Coronary artery (tissue), 2 donors: ENCODE results near the gene NR4A1.

Experiments used
- DNase-seq: peaks from one replicate; pipeline ENCODE4 v3.0.0-alpha.2; 2017; ENCODE audit warnings: low spot score
- H3K27ac ChIP-seq, 2 donors: fragments of 200-600 bp; sonication (generic); one replicate each; pipeline ENCODE4 v1.5.1; 2016 to 2019
- H3K4me3 ChIP-seq: fragments of 200-600 bp; sonication (generic); 2 replicates; pipeline ENCODE4 v1.5.1; 2016; ENCODE audit warnings: mild to moderate bottlenecking, moderate library complexity
- TF ChIP-seq, protein P1 (sequence below): fragments of 200-600 bp; sonication (generic); IDR thresholded peaks from one replicate; pipeline ENCODE4 v1.5.1; 2019; ENCODE audit warnings: antibody characterized with exemption

The NR4A1 gene

DNA sequence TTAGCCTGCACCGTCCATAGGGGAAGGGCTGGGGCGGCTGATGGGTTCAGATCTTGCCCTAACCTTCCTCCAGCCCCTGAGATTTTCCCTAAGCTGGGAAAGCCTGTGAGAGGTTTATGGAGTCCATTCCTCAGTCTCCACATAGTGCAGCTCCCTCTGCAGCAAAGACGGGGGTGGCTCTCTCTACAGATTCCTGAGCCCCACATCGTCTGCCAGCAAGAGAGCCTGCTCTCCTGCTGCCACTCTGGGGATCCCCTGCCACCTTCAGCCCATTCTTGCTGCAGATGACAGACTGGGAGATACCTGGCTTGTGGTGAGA lies 31.4 kb downstream of the NR4A1 start:
- Histone ChIP-seq H3K27ac (peak overlapping the region; percentile 37 to 85), H3K4me3 (peak overlapping the region; percentile 44)
- TF ChIP-seq, protein P1, sequence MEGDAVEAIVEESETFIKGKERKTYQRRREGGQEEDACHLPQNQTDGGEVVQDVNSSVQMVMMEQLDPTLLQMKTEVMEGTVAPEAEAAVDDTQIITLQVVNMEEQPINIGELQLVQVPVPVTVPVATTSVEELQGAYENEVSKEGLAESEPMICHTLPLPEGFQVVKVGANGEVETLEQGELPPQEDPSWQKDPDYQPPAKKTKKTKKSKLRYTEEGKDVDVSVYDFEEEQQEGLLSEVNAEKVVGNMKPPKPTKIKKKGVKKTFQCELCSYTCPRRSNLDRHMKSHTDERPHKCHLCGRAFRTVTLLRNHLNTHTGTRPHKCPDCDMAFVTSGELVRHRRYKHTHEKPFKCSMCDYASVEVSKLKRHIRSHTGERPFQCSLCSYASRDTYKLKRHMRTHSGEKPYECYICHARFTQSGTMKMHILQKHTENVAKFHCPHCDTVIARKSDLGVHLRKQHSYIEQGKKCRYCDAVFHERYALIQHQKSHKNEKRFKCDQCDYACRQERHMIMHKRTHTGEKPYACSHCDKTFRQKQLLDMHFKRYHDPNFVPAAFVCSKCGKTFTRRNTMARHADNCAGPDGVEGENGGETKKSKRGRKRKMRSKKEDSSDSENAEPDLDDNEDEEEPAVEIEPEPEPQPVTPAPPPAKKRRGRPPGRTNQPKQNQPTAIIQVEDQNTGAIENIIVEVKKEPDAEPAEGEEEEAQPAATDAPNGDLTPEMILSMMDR = no peak
- DNase-seq = no peak

DNA sequence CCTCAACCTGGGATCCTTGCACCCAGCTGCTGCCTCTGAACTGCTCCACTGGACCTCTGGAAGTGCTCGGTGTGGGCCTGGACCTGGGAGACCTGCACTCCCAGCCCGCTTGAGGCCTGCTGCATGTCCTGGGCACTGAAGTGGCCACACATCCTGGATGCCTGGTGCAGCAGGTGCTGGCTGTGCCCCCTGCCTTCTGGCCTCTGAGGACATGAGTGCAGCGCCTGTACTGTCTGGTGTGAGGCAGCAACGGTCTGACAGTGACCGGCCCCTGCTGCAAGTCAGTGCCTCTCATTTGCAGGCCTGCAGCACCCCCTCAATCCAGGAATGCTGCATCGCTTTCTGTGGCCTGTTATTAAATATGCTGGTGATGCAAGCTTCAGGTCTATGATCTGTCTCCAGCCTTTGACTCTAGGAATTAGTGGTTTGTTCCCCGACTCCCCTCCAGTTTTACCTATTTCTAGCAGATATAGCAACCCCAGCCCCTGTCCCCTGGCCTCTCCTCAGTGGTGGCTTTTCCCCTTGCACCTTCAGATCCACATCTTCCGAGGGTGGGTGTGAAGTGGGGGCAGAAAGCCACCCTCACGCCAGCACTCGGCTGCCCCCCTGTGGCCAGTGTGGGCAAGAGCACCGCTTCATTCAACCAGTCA lies 31.9 kb downstream of the NR4A1 start:
- Histone ChIP-seq H3K4me3 (no peak overlapping the region), H3K27ac (peak overlapping the region in 1 of 2 donors; percentile 85)
- no peak for DNase-seq
- TF ChIP-seq, protein P1 = peak; percentile 84

DNA sequence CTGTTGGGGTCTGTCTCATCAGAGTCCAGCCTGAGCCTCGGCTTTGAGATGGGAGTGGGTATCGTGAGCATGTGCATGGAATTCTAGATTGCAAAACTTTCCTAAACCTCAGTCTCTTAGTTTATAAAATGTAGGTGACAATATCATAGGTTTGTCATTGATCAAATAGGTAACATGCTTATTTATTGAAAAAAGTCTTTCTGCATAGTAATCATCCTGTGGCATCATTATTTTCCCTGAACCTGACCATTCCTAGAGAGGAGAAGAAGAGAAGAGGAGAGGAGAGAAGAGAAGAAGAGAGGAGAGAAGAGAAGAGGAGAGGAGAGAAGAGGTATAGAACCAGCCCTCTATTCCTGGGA lies 32.4 kb downstream of the NR4A1 start:
- no peak for DNase-seq
- H3K27ac ChIP-seq = no peak overlapping the region
- no peak overlapping the region for H3K4me3 ChIP-seq
- TF ChIP-seq, protein P1 = no peak

DNA sequence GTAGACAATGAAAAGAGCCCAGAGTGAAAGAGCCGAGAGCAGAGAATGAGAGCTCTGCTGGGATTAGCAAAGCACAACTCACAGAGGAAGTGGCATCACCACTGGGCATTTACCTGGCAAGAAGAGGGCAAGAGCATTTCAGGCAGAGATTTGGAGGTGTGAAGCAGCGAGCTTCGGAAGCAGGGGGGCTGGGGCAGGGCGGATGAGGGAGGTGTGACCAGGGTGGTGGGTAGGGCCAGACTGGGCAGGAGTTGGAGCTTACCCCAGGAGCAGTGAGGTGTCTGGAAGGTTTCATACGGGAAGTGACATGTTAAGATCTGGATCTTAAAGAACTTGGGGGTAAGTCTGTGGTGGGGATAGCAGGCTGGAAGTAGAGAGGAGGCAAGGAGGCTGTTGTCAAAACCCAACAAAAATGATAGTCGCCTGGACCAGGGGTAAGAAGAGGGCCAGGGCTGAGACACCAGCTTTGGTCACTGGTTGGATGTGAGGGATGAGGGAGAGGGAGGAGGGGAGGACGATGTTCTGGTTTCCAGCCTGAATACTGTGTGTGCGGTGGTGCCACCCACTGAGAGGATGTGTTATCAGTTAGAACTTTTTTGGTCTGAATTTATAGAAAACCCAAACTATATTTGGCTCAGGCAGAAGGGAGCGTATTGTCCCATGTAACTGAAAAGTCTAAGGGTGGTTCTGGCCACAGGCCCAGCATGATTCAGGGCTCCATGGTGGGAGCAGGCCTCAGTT lies 33.4 kb downstream of the NR4A1 start:
- H3K27ac ChIP-seq = no peak overlapping the region
- H3K4me3 ChIP-seq = no peak overlapping the region
- DNase-seq = peak; percentile 63
- TF ChIP-seq, protein P1 = no peak

DNA sequence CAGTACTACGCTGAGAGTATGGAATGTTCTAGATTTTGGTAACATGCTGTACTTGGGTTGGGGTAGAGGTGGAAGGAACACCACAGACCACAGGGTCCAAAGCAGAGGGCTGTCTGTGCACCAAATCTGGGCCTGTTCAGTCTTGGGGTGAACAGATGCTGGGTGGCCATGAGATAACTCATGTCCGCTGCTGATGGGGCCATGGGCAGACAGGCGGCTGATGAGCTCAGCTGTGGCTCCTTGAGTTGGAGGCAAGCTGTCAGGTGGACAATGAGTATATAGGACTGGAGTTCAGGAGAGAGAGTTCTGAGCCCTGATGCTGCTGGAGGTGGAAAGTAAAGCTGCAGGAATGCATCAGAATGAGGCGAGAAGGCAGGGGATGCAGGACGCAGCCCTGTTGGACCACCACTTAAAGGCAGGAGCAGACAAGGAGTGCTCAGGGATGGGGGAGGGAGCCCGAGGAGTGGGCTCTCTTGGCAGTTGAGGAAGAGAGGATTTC lies 34.5 kb downstream of the NR4A1 start:
- H3K4me3 ChIP-seq = no peak overlapping the region
- H3K27ac ChIP-seq = no peak overlapping the region
- TF ChIP-seq, protein P1 = no peak
- peak; percentile 33 for DNase-seq

DNA sequence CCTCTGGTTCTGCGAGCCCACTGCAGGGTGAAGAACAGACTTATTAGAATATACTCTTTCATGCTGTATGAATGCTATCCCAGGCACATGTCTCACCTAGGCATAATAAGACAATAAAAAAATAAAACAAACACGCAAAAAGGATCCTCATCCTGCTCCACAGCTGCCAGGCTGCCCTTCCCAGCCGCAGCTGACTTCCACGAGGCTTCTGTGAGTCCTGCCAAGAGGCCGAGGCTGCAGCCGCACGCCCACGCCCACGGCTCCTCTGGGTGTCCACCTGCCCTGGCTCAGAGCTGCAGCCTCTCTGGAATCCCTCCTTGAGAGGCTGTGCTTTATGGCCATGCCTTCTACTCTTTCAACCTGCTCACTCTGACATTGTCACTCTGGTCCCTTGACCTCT lies 35.1 kb downstream of the NR4A1 start:
- TF ChIP-seq, protein P1 = no peak
- Histone ChIP-seq H3K27ac (no peak overlapping the region), H3K4me3 (no peak overlapping the region)
- DNase-seq = no peak
